HG03066 (cell line): Measurements from ENCODE around the gene RAB12.
A peak's percentile ranks its signal among the peaks of the same experiment; 100 is the strongest.
"Not testable (repeated sequence)": the region's sequence is repeated elsewhere in the genome, so short reads cannot be mapped to it uniquely, and the experiment has no call there.

Experiments used
- ATAC-seq: cut with Tn5 transposase; IDR thresholded peaks from one replicate; pipeline ENCODE4 v1.9.1; 2021; ENCODE audit warnings: low read depth; ENCODE audit not compliant: unreplicated experiment

RAB12 gene, protein sequence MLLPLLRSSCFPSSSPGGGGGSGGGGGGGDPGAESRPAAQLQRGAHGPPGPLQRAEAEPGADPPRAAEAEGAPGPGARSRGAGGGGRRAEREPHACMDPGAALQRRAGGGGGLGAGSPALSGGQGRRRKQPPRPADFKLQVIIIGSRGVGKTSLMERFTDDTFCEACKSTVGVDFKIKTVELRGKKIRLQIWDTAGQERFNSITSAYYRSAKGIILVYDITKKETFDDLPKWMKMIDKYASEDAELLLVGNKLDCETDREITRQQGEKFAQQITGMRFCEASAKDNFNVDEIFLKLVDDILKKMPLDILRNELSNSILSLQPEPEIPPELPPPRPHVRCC

DNA sequence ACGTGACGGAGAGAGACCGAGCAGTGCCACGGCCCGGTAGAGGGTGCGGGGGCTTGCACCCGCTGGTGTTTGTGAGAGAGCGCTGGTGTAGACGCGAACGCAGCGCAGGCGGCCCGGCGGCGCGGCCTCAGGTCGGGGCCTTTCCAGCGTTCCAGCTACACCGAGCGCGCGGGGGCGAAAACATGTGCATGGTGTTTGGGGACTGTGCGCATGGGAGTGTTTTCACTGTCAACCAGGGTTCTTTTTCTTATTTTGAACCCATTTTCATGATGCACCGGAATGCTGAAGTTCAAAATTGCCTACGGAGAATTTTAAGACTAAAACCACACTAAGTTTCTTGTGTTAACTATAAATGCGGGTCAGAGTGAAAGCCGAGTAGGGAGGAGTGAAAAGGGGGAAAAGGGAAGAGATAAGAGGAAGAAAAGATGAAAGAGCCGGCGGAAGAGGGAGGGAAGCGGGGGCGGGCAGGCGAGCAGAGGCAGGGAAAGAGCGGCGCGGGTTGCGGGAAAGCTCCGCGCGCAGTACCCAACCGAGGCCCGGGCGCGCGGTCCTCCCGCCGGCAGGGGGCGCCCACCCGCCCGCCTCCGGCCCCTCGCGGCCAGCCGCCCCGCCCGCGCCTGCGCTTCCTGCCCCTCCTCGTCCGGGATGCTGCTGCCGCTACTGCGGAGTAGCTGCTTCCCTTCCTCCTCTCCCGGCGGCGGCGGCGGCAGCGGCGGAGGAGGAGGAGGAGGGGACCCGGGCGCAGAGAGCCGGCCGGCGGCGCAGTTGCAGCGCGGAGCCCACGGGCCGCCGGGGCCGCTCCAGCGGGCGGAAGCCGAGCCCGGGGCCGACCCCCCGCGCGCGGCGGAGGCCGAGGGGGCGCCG is at the start of gene RAB12:
Gene RAB12 (plus strand): TSS at position 643 of the 864 bp plus-strand sequence. CDS start 3 bp downstream, at position 646.
- peak; percentile 49 for ATAC-seq

DNA sequence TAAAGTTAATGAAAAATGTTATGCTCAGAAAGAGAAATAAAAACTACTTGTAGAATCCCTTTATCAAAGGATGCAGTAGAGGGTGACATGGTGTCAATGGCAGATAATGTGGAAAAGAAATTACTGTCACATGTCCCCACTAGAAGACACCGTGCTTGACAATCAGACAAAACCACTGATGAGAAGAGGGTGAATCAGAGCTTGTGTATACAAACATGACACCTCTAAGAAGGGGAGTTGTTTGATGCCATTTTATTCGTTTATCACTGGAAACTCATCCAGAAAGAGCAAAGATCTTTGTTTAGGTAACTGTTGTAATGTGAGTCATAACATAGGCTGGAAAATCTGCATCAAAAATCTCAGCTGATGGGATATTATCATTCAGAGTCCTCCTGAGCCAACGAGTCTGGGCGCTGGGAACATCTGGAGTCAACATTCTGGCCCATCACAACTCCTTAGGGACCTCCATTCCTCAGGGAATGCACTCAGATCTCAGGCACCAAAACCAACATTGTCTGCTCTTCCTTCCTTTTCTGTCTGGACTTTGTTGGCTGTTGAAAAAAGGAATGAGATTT is 49.5 kb upstream of the RAB12 start:
- ATAC-seq: no peak

DNA sequence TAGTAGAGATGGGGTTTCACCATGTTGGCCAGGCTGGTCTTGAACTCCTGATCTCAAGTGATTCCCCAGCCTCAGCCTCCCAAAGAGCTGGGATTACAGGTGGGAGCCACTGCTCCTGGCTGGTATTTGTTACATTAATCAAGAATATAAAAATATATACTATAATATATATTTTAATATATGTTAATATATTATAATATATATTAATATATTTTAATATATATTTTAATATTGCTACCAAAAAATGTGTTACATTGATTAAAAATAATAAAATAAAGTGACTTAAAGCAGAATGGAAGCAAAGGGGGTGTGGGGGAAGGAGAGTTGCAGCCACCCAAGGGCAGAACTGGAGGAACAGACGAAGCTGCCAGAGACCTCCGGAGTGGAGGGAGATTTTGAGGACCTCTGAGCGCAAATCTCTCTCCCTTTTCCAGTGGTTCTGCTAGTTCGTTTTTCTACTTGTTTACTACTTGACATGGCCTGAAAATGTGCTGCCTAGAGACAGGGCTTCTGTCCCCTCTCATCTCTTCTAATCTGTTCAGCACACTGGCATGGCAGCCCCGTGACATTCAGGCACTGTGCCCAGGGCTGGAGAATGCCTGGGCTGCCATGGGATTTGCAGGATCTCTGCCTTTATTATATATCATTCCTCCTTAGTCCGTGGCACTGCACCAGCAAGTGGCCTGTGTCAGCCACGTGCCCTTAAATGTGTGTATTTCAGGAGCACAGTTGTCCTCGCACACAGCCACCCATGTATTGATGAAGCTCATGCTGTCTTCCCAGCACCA is 47.9 kb upstream of the RAB12 start:
- ATAC-seq: no peak

DNA sequence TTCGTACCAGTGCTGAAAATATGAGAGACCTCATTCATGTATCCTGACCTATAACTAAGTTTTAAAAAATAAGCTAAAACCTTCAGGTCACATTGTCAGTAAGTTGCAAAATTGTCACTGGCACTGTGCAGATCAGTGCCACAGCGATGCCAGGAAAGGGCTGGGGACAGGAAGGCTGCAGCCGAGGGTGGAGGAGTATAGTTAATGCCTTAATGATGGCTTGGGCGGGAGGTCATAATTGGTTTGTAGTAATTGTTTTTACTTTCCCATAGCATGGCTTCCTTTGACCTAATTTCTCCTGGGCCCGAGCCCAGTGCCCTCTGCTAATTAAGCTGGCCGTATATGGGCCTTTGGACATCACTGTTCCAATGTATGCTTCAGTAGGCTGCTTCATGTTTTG is 47.2 kb upstream of the RAB12 start:
- no peak for ATAC-seq

DNA sequence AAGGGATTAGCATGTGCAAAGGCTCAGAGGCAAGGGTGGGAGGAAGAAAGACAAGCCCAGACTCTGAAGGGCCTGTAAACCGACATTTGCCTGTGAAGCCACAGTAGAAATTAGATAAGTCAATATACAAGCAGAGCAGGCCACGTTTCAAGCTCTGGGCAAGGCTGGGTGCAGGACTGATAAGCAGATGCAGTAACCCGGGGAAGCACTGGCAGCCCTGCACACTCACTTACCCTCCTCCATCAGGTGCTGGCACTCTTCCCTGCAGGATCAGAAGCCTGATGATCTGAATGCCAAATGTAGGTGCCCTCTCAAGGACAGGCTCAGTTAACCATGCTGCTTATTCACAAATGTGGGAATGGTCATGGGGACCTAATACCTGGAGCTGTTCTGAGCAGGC is 46.3 kb upstream of the RAB12 start:
- no peak for ATAC-seq

DNA sequence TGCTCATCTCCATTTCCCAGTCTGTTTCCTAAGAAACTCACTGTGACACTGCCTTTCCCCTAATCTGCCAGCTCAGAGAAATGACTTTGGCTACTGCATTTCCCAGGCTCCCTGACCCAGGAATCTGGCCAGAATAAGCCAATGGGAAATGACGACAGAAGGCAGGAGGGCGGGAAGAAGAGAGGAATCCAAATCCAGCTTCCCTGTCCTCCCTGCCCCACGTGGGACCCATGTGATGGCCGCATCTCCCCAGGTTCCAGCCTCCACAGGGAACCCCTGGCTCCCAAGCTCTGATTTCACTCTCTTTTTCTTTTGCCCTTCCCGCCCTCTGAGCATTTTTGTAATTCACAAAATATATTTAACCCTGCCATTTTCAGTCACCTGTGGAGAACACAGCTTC is 37.8 kb upstream of the RAB12 start:
- no peak for ATAC-seq

DNA sequence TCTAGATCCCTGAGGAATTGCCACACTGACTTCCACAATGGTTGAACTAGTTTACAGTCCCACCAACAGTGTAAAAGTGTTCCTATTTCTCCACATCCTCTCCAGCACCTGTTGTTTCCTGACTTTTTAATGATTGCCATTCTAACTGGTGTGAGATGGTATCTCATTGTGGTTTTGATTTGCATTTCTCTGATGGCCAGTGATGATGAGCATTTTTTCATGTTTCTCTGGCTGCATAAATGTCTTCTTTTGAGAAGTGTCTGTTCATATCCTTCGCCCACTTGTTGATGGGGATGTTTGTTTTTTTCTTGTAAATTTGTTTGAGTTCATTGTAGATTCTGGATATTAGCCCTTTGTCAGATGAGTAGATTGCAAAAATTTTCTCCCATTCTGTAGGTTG is 35.5 kb upstream of the RAB12 start:
- ATAC-seq: not testable (repeated sequence)

DNA sequence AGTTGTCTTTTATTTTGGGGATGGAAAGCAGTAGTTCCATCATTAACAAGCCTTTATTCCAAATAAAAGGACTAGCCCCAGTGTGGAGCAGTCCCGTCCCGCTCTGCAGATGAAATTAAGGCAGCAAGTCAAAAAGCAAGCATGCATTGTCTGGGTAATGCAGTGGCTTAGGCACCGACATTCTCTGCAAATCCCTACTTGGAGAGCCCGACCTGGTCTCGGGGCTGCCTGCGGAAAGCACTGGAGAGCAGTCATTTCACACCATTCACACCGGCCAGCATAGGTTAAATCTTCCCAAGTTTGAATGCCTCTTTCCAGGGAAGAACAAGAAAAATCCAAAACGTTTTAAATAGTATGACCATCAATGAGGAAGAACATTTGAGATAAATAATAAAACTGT is 24.4 kb upstream of the RAB12 start:
- ATAC-seq: no peak

DNA sequence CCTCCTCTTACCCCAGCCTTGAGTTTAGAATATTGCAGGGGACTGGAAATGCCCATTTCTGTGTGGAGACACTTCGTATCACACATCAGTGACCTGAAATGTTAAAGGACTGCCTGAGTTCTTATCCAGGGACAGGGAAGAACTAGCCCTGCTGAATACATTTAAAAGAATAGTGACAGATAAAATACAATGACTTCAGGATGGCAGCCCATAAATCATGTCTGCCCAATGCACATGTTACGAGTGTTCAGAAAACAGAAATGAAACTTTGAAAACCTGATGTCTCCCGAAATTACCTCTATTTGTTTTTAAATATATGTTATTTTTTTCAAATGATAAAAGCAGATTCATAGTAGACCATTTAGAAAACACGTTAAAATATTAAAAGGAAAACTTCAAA is 22.3 kb upstream of the RAB12 start:
- ATAC-seq: no peak

DNA sequence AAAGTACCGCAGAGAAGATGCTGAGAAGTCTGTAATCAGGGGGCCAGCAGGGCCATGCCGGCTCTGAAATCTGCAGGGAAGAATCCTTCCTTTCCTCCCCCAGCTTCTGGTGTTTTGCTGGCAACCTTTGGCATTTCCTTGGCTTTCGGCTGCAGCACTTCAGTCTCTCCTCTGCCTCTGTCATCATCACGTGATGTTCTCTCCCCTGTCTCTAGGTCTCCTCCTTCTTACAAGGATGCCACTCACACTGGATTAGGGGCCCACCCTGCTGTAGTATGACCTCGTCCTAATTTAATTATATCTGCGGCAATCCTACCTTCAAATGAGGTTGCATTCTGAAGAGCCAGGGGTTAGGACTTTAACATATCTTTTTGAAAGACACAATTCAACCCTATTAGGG is 13.8 kb upstream of the RAB12 start:
- no peak for ATAC-seq

DNA sequence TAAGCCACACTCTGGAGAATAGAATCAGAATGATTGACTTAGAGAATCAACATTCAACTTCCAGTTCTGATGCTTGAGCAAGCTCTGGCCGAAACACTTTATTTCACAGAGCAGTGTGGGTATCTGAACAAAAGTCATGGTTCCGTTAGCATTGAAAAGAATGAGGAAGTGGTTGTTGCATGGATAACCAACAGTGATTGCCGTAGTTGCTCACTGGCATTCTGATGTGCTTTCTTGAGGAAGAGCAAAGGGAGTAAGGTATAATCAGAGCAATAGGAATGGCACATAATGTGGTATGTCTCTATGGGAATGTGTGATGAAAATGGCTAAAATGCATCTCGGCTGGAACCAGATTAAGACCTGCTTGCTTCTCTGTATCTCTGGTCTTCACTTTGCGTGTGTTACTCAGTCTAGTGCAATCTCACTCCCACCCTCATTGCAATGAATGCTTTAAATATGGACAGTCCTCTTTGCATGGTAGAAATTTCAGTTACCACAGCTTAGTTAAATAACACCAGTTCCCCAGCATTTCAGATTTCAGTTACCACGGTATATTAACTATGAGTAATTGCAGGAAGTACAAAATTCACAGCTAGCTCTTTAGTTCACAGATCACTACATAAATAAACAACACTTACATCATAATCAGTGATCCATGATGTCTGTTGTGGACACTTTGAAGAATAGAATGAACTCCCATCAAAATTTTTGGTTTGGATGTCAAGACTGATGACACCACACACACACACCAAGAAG is 7.8 kb upstream of the RAB12 start:
- peak; percentile 58 for ATAC-seq

DNA sequence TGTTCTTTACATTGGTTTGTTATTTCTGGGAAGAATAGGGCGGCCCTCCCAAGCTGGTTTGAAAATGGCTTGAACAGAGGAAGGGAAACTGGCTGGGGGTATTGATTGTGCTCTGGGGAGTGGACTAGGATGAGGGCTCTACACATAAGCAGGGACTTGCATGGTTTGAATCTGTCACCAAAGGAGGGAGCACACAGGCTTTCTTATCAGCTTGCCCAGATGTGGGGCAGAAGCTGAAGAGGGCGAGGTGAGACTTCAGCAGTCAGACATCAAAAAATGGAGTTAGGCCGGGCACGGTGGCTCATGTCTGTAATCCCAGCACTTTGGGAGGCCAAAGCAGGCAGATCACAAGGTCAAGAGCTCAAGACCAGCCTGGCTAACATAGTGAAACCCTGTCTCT is 7.2 kb upstream of the RAB12 start:
- ATAC-seq: peak; percentile 13

DNA sequence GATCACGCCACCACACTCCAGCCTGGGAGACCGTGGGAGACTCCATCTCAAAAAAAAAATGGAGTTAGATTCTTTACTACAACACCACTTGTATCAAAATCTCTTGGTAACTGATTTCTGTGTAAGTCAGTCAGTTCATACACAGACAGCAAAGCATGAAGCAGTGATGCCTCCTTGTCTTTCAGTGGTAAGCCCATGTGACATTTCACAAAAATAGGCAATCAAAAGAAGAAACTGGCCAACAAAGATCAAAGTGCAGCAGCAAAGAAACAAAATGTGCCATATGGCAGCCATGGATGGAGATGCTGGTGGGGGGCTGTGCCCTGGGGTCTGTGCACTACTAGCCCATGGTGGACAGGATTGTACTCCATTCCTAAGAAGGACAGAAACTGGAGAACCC is 6.7 kb upstream of the RAB12 start:
- ATAC-seq: no peak

DNA sequence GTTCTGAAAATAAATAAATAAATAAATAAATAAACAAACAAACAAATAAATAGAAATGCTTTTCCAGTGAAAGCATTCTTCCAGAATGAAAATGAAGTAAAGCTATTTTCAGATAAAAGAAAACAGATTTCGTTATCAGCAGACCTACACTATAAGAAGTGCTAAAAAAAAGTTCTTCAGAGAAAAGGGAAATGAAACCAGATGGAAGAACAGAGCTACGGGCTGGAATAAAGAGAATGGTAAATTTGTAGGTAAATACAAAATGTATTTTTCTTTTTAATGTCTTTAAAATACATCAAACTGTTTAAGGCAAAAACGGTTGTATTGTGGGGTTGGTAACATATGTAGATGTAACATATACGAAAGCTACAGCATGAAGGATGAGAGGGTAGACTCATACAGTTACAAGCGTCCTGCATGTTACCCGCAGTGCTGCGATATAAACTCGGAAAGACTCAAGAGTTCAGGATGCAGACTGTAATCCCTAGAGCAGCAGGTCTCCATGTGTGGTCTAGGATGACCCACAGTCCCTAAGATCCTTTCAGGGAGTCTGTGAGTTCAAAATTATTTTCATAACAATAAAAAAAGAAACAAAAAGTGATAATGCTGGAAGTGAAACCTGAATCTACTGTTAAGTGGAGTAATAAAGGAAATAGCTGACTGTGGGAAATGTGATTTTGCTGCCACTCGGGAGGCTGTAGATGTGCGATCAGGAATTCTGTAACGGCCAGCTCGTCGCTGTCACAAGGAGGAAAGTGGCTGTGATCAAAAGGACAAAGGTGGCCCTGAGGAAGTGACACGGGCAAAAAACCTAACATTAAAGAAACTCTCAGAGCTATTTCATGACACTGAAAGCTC is 5.3 kb upstream of the RAB12 start:
- ATAC-seq: no peak

DNA sequence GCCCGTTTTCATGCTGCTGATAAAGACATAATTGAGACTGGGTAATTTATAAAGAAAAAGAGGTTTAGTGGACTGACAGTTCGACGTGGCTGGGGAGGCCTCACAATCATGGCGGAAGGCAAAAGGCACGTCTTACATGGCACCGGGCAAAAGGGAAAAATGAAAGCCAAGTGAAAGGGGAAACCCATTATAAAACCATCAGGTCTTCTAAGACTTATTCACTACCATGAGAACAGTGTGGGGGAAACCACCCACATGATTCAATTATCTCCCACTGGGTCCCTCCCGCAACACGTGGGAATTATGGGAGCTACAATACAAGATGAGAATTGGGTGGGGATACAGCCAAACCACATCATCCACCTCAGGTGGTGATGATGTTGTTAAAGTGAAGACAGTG is 3.3 kb upstream of the RAB12 start:
- ATAC-seq: no peak

DNA sequence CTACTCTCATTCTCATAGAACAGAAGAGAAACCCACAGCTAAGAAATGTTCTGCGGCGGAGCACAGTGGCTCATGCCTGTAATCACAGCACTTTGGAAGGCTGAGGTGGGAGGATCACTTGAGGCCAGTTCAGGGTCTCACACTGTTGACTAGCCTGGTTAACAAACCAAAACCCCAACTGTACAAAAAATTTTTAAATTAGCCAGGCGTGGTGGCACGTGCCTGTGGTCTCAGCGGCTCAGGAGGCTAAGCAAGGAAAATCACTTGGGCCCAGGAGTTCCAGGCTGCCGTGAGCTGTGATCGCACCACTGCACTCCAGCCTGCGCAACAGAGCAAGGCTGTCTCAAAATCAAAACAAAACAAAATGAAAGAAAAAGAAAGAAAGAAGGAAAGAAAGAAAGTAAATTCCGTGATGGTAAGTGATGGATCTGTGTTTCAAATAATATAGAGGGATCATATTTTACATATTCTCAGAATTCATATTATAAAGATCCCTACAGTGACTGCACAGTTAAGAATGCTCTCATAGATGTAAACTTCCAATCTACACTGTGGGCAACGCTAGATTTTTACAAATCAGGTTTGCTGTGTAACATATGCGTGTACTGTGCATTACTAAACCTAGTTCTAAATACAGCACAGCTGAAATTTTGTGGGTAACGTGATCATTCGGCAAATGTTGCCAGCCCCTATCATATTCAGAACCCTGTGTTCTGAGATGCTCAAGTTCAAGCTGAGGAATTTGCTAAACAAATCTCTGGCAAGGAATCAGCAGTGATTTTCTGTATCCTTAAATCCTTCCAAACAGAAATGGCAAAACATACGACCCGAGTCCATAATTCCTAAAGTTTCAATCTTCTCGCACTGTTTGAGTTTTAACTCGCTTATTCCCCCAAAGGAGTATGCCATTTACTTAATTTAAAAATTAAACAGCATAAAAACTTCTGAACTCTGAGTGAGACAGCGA is 1.2 kb upstream of the RAB12 start:
- ATAC-seq: peak; percentile 41

DNA sequence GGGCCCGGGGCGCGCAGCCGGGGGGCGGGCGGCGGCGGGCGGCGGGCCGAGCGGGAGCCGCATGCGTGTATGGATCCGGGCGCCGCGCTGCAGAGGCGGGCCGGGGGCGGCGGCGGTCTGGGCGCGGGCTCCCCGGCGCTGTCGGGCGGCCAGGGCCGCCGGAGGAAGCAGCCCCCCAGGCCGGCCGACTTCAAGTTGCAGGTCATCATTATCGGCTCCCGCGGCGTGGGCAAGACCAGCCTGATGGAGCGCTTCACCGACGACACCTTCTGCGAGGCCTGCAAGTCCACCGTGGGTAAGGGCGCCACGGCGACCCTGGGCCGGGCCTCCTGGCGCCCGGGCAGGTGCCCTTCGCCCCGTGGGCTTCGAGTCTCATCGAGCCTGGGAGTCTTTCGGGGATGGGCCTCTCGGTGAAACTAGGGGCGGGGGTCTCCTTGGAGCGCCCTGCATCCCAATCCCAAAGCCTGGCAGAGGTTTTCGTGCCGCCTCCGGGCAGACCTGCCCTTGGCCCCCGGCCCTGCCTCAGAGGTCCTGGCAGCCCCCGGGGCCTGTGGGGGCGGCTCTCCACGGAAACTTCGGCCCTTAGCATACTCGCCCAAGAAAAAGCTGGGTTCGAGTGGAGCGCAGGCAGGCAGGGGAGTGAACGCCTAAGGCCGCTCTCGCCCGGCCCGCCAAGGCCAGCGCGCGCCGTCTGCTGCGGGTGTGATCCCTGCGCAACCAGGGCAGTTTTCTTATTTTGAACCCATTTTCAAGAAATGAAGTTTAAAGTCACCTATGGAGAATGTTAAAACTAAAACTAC is 622 bp downstream of the RAB12 start:
- ATAC-seq: no peak
